Measurements from ENCODE around the gene EPHA8. TPM values are rescaled to one million over a fixed set of nuclear protein-coding genes. Genes with fewer than 3 reads are reported as not detected.

Gene EPHA8
- total and polyA plus RNA-seq, 2 donors from 2014 or later, result 0.09 TPM; not detected in 1

GRCh38 chr1:22619798-22620197 lies 56.5 kb downstream of the EPHA8 start:
- no peaks in the 10 kb centered on the region for H3K36me3 ChIP-seq (ENCODE audit: control insufficient read depth in 2 of 3, insufficient read depth in 3 of 3, low read length in 3 of 3)
- peaks cover 3% of the 10 kb centered on the region for H3K27me3 ChIP-seq (ENCODE audit: control insufficient read depth, insufficient read depth, low read length)
- H3K4me1 ChIP-seq (ENCODE audit: control insufficient read depth in 2 of 3, insufficient read depth in 2 of 3, low read depth in 1 of 3, low read length in 3 of 3), result no peaks in the 10 kb centered on the region
- H3K9ac ChIP-seq (ENCODE audit: low read length in 3 of 3), result no peak overlapping the region
- H3K27ac ChIP-seq (ENCODE audit: low read depth in 2 of 2, low read length in 2 of 2), result no peak overlapping the region
- no peak overlapping the region for H3K4me3 ChIP-seq (ENCODE audit: low read length in 3 of 3)
- no peaks in the 10 kb centered on the region for H3K9me3 ChIP-seq (ENCODE audit: control insufficient read depth in 2 of 3, insufficient read depth in 1 of 3, low read length in 3 of 3)
- DNase-seq (no peak), FAIRE-seq (no peak)
- intact Hi-C loops (cut with DNase I), result no loop called here
- TF ChIP-seq CTCF (IDR thresholded peaks at IDR 0.05; ENCODE audit: borderline replicate concordance, extremely low read depth, insufficient read depth), result no peak

- Histone ChIP-seq H3K27ac (ENCODE audit: low read depth in 2 of 2, low read length in 2 of 2) (no peak overlapping the region), H3K9ac (ENCODE audit: low read length in 3 of 3) (no peak overlapping the region), H3K4me3 (ENCODE audit: low read length in 3 of 3) (no peak overlapping the region), H3K4me1 (ENCODE audit: control insufficient read depth in 2 of 3, insufficient read depth in 2 of 3, low read depth in 1 of 3, low read length in 3 of 3) (no peaks in the 10 kb centered on the region), H3K9me3 (ENCODE audit: control insufficient read depth in 2 of 3, insufficient read depth in 1 of 3, low read length in 3 of 3) (no peaks in the 10 kb centered on the region), H3K27me3 (ENCODE audit: control insufficient read depth, insufficient read depth, low read length) (peaks cover 3% of the 10 kb centered on the region), H3K36me3 (ENCODE audit: control insufficient read depth in 2 of 3, insufficient read depth in 3 of 3, low read length in 3 of 3) (no peaks in the 10 kb centered on the region)
- intact Hi-C loops (cut with DNase I), result no loop called here
- no peak for TF ChIP-seq CTCF (IDR thresholded peaks at IDR 0.05; ENCODE audit: borderline replicate concordance, extremely low read depth, insufficient read depth)
- FAIRE-seq (no peak), DNase-seq (no peak)
Measured at GRCh38 chr1:22621761-22622160, 58.5 kb downstream of the EPHA8 start.

- Histone ChIP-seq H3K9me3 (ENCODE audit: control insufficient read depth in 2 of 3, insufficient read depth in 1 of 3, low read length in 3 of 3) (no peaks in the 10 kb centered on the region), H3K27ac (ENCODE audit: low read depth in 2 of 2, low read length in 2 of 2) (no peak overlapping the region), H3K27me3 (ENCODE audit: control insufficient read depth, insufficient read depth, low read length) (no peaks in the 10 kb centered on the region), H3K4me3 (ENCODE audit: low read length in 3 of 3) (no peak overlapping the region), H3K9ac (ENCODE audit: low read length in 3 of 3) (no peak overlapping the region), H3K4me1 (ENCODE audit: control insufficient read depth in 2 of 3, insufficient read depth in 2 of 3, low read depth in 1 of 3, low read length in 3 of 3) (no peaks in the 10 kb centered on the region), H3K36me3 (ENCODE audit: control insufficient read depth in 2 of 3, insufficient read depth in 3 of 3, low read length in 3 of 3) (no peaks in the 10 kb centered on the region)
- FAIRE-seq (no peak), DNase-seq (peak in 3 of 5 donors; percentile 46 to 59 (median 52))
- TF ChIP-seq CTCF (IDR thresholded peaks at IDR 0.05; ENCODE audit: borderline replicate concordance, extremely low read depth, insufficient read depth), result no peak
- intact Hi-C loops (cut with DNase I), result no loop called here
Measured at GRCh38 chr1:22625262-22625925, 62.1 kb downstream of the EPHA8 start.
